ENCODE data around the gene DPP4.
"Not testable (repeated sequence)": the region's sequence is repeated elsewhere in the genome, so short reads cannot be mapped to it uniquely, and the experiment has no call there.

Gene DPP4

GRCh38 chr2:162056796-162057399 is 17.1 kb downstream of the DPP4 start:
- no peak for DNase-seq

GRCh38 chr2:162053808-162054155 is 20.2 kb downstream of the DPP4 start:
- DNase-seq: no peak

- no peak for DNase-seq
These were observed 20.8 kb downstream of the DPP4 start for GRCh38 chr2:162053066-162053807.

GRCh38 chr2:162050513-162050961 is 23.5 kb downstream of the DPP4 start:
- DNase-seq: no peak

GRCh38 chr2:162049089-162049488 is 24.9 kb downstream of the DPP4 start:
- DNase-seq: not testable (repeated sequence)

- DNase-seq: no peak
These were observed 29.4 kb downstream of the DPP4 start for GRCh38 chr2:162044586-162044985.

GRCh38 chr2:162043132-162043531 is 30.9 kb downstream of the DPP4 start:
- no peak for DNase-seq

GRCh38 chr2:162041485-162041884 is 32.5 kb downstream of the DPP4 start:
- no peak for DNase-seq

- DNase-seq: no peak
These were observed 35.3 kb downstream of the DPP4 start for GRCh38 chr2:162038725-162039124.

GRCh38 chr2:162037886-162038285 is 36.1 kb downstream of the DPP4 start:
- no peak for DNase-seq

- DNase-seq: no peak
These were observed 36.8 kb downstream of the DPP4 start for GRCh38 chr2:162037028-162037795.

GRCh38 chr2:162035981-162036380 is 38.0 kb downstream of the DPP4 start:
- no peak for DNase-seq

GRCh38 chr2:162030363-162031190 is 43.4 kb downstream of the DPP4 start:
- no peak for DNase-seq

GRCh38 chr2:162029287-162029901 is 44.6 kb downstream of the DPP4 start:
- no peak for DNase-seq

- DNase-seq: no peak
These were observed 45.5 kb downstream of the DPP4 start for GRCh38 chr2:162028511-162028910.

GRCh38 chr2:162025121-162025911 is 48.7 kb downstream of the DPP4 start:
- no peak for DNase-seq

GRCh38 chr2:162022290-162022945 is 51.6 kb downstream of the DPP4 start:
- DNase-seq: no peak

GRCh38 chr2:162021516-162022058 is 52.4 kb downstream of the DPP4 start:
- DNase-seq: no peak

- DNase-seq: no peak
These were observed 55.5 kb downstream of the DPP4 start for GRCh38 chr2:162018530-162018929.

GRCh38 chr2:162017233-162017632 is 56.8 kb downstream of the DPP4 start:
- DNase-seq: no peak

- DNase-seq: no peak
These were observed 57.9 kb downstream of the DPP4 start for GRCh38 chr2:162016080-162016479.

Measured in SHP77 treated with DMSO at 0.1 percent for 48 hours (cell line).